ENCODE data around the gene ADGRF3.

DNA sequence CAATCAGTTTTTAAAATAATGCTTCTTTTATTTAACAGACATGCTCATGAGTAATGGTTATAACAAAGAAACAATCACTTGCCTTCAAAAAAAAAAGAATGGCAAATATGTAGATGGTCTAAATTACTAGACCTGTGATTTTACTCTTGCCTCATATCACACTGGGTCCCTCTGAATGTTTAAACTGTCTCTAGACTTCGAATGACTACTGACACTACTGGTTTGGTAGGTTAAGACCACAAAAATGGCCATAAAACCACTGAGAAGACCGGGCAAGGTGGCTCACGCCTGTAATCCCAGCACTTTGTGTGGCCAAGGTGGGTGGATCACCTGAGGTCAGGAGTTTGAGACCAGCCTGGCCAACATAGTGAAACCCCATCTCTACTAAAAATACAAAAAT lies 5.8 kb downstream of the ADGRF3 start:
- no peak for TF ChIP-seq EZH2 (IDR thresholded peaks at IDR 0.05; ENCODE audit: low read depth)
- TF ChIP-seq, protein P1, sequence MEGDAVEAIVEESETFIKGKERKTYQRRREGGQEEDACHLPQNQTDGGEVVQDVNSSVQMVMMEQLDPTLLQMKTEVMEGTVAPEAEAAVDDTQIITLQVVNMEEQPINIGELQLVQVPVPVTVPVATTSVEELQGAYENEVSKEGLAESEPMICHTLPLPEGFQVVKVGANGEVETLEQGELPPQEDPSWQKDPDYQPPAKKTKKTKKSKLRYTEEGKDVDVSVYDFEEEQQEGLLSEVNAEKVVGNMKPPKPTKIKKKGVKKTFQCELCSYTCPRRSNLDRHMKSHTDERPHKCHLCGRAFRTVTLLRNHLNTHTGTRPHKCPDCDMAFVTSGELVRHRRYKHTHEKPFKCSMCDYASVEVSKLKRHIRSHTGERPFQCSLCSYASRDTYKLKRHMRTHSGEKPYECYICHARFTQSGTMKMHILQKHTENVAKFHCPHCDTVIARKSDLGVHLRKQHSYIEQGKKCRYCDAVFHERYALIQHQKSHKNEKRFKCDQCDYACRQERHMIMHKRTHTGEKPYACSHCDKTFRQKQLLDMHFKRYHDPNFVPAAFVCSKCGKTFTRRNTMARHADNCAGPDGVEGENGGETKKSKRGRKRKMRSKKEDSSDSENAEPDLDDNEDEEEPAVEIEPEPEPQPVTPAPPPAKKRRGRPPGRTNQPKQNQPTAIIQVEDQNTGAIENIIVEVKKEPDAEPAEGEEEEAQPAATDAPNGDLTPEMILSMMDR (conservative IDR thresholded peaks at IDR 0.05) = no peak
